ENCODE data around the gene HNRNPU.

GRCh38 chr1:244869950-244870349 is 5.6 kb upstream of the HNRNPU start:
- TF ChIP-seq POLR2A (IDR thresholded peaks at IDR 0.05) (no peak), CTCF (IDR thresholded peaks at IDR 0.05 in 8 of 11, conservative IDR thresholded peaks at IDR 0.05 in 3 of 11) (no peak)

All from spleen (tissue), 7 donors.